HG03575 (cell line): ENCODE data around the gene VMO1.

Source experiments
- ATAC-seq: cut with Tn5 transposase; IDR thresholded peaks from one replicate; pipeline ENCODE4 v1.9.1; 2021; ENCODE audit not compliant: unreplicated experiment, insufficient number of reproducible peaks, low FRiP score; ENCODE audit errors: extremely low read depth

The VMO1 gene

DNA sequence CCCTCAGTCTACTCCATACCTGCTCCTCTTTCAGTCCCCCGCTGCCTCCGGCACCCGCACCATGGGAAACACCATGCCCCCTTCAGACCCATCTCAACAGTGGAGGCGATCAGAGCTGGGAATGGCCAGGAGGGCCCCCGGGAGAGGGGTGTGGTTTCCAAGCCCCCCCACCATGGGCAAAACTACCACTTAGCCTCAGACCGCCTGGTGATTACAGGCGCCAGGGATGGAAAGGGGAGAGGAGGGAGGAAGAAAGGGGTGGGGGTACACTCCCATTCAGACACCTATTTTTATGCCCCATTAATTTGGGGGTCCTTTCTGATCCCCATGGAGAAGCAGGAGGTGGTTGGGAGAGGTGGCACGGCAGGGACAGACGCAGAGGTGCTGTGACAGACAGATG, 16.1 kb upstream of the VMO1 start, which contains the start of gene C17orf114:
TSS of gene C17orf114 (minus strand) at position 101 of the 400 bp plus-strand sequence.
- no peak for ATAC-seq

DNA sequence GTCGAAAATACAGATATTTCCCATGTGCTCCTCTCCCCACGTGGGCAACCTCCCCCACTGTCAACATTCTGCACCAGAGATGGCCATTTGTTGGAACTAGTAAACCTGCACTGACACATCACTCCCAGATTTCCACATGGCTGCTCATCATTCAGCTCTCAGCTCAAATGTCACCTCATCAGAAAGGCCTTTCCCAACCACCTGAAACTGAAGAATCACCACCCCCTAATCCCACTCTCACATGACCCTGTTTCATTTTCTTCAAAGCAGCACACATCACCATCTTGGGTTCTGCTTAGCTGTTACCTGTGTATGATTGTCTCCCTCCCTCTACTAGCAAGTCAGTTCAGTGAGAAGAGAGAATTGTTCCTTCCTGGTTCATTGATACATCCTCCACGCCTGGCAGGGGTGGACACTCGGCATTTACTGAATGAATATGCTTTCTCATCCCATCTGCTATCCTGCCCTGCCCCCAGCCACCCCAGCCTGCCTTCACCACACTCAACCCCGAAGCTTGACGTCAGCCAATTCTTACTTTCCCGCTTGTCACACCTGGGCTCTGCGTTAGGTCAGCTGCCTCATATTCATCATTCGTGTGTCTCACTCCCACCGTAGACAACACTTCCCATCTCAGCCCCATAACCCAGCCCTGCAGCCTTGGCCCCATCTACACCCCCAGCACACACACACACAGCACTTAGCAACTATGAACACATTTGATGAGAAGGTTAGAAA, 14.5 kb upstream of the VMO1 start:
- no peak for ATAC-seq

DNA sequence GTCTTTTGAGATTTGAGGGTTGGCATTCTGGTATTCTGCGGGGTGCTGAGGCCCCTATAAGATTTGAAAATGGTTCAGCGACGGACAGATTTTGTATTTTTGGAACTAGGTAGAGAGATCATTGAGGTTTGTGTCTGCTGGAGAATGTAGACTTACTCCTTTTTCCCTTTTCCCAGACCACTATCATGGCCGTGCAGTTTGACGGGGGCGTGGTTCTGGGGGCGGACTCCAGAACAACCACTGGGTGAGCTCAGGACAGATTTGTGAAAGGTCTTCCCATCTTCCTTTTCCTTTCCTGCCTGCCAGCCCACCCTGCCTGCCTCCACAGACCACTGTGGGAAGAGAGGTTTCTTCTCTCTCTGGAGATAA, 10.4 kb upstream of the VMO1 start:
- no peak for ATAC-seq

DNA sequence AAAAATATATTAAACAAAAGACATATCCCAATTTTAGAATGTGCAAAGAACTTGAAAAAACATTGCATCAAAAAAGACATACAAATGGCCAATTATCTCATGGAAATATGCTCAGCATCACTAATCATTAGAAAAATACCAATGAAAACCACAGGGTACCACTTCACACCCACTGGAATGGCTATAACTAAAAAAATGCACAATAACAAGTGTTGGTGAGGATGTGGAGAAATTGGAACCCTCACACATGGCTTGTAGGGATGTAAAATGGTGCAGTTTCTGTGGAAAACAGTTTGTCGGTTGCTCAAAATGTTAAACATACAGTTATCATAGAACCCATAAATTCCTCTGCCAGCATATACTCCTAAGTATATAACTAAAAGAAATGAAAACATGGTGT, 9.0 kb upstream of the VMO1 start:
- ATAC-seq = no peak

DNA sequence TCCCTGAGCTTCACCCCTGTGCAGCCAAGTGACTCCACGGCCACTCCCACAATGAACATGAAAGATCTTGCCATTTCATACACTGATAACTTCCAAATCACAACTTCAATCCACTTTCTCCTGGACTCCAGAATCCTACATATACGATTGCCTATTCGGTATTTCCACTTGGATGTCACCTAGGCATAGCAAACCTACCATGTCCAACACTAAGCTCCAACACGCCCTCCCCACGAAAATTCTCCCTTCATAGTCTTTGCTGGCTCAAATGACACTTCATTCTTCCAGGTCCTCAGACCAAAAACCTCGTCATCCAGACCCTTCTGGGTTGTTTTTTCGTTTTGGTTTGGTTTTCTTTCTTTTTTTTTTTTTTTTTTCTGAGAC, 4.5 kb upstream of the VMO1 start:
- ATAC-seq = no peak

DNA sequence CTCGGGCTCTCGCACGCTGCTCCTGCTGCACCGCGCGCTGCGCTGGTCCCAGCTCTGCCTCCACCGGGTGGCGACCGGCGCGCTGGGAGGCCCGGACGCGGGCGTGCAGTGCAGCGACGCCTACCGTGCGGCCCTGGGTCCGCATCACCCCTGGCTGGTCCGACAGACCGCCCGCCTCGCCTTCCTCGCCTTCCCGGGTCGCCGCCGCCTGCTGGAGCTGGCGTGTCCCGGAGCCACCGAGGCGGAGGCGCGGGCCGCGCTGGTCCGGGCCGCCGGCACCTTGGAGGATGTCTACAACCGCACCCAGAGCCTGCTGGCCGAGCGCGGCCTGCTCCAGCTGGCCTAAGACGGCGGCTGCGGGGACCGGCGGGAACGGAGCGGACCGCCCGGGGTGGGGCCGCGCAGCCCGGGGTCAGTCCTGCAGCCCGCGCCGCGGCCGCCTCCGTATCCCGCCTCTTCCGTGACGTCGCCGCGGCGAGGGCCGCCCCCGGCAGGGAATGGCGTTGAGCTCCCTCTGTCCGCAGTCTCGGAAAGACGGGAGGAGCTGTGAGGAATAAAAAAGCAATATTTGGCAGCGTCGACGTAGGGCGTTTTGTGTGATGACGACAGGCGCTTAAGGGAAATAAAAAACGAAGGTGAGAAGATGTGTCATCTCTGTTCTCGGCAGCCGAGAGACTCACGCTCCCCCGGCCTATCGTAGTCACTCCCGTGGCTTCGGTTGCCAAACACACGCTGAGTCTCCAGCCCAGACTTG, 4.0 kb upstream of the VMO1 start:
- no peak for ATAC-seq

DNA sequence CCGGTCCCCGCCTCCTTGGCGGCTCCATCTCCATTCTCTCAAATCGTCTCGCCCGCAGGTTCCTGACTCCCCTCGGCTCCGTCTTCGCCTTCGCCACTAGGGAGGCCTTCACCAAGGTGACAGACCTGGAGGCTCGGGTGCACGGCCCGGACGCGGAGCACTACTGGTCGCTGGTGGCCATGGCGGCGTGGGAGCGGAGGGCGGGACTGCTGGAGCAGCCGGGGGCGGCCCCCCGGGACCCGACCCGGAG, 3.5 kb upstream of the VMO1 start:
- ATAC-seq = no peak

DNA sequence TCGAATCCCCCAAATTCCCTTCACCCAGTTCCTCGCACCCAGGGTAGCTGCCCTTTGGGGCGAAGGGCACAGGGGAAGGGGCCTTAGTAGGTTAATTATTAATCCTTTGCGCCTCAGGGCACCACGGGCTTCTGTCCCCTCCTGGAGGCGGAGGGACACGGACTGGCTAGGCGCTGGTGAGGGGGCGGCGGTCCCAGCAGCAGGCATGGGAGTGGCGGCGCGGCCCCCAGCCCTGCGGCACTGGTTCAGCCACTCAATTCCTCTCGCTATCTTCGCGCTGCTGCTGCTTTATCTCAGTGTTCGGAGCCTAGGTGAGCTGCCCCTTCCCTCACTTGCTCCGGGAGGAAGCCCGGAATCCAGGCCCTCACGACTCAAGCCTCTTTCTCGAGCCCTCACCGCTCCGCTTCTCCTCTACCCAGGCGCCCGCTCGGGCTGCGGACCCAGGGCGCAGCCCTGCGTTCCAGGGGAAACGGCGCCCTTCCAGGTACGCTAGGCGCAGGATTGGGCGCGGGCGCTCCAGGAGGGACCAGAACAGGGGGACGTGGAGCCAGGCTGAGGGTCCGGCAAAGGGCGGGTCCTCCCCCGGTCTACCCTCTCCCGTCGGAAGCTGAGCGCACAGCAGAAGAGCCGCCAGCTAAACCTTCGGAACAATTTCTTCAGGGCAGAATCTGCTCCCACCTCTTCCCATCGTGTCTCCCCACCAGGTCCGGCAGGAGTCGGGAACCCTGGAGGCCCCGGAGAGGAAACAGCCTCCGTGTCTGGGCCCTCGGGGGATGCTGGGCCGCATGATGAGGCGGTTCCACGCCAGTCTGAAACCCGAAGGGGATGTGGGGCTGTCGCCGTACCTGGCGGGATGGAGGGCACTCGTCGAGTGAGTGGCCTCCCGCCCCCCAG, 2.9 kb upstream of the VMO1 start, which contains the start of gene GLTPD2:
TSS of gene GLTPD2 (plus strand) at position 158 of the 894 bp plus-strand sequence. CDS start at position 206, 48 bp downstream.
- ATAC-seq = no peak

DNA sequence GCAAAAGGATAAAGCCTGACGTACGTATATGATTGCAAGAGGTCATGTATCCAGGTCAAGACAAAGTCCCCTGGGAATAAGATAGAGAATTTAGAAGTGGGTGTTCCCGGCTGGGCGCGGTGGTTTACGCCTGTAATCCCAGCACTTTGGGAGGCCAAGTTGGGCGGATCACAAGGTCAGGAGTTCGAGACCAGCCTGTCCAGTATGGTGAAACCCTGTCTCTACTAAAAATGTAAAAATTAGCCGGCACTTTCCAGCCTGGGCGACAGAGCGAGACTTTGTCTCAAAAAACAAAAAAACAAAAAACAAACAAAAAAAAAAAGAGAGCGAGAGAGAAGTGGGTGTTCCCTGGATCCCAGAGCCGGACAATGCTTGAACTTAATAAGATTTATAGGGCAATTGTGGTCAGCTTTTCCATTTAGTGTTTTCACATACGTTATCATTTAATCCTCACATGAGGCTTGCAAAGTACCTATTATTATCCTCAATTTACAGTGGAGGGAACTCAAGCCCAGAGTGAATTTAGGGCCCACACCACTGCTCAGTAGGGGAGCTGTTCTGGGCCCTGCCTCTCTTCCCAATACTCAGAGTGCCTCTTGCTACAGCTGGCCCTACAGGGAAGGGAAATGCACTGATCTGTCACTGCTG, 2.1 kb upstream of the VMO1 start:
- ATAC-seq = no peak

DNA sequence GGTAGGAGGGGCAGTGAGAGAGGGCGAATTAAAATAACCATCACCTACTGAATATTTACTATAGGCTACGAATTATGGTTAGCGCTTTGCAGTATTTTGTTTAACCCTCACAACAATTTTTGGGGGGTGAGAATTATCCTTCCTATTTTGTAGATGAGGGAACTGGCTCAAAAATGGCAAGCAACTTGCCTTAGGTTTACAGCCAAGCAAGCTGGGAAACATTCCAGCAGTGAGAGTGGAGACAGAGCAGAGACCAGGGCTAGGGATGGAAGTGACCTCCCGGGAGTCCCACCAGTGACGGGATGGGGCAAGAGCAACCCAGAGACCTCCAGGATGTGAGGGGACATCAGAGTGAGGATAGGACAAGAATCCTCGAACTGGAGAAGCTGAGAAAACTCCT, 352 bp upstream of the VMO1 start:
- no peak for ATAC-seq

DNA sequence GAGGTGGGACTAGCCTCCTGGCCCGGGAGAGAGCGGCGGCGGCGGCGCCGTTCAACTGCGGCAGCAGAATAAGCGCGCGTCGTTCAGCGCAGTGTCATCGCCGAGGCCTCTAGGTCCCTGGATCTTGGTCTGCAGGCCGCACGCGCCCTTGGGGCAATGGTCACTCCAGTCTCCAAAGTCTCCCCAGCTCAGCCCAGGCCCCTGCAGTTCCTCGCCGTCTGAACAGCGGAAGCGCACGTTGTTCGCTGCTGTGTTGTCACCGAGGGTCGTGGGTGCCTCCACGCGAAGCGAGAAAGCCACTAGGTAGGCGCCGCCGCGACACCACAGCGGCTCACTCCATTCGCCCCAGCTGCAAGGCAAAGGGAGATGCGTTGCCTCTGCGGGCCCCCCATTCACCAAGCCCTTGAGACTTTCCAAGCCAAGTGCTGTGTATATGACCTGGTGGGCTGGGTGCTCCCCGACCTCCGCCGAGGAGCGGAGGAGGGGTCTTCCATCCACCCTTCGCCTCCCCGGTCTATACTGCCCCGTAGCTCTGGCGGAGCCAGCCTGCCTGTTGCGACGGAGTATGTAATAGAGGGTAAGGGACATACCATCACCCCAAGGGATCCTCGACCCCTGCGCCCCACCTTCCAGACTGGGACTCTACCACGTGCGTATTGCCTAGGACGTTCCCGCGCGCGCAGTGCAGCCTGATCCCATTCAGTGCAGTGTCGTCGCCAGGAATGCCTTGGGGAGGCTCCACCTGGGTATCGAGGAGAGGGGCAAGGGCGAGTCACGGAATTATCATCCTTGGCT, 656 bp downstream of the VMO1 start:
- ATAC-seq = no peak

DNA sequence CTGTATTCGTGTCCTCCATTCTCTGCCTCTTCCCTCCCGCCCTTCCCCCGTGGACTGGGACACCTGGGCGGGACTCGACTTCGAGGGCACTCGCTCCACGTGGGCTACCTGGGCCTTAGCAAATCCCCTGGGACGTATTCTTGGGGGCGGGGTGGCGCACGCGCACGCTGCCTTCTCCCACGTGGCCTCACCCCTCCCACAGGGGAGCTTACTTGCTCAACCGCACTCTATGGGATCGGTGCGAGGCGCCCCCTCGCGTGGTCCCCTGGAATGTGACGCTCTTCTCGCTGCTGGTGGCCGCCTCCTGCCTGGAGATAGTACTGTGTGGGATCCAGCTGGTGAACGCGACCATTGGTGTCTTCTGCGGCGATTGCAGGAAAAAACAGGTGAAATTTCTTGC, 3.5 kb downstream of the VMO1 start:
- no peak for ATAC-seq

DNA sequence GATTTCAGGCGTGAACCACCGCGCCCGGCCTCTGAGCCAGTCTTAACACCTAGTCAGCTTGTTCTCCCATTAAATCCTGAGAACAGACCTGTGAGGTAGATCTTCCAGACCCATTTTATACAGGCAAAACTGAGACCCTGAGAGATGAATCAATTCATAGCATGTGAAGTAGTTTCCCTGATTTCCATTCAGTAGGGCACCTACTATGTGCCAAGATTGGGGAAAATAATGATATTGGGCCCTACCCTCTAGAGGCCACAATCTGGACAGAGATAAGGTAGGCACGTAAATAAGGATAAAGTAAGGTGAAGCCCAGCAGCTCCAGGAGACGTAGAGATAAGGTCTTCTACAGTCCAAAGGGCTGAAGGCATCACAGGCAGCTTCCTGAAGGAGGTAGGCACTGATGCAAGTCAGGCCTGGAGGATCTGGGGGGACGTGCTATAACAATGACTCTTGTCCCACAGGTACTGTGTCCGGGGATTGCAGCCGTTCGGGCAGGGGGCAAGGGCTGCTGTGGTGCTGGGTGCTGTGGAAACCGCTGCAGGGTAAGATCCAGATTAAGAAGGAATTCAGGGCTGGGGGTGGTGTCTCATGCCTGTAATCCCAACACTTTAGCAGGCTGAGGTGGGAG, 5.7 kb downstream of the VMO1 start:
- no peak for ATAC-seq

DNA sequence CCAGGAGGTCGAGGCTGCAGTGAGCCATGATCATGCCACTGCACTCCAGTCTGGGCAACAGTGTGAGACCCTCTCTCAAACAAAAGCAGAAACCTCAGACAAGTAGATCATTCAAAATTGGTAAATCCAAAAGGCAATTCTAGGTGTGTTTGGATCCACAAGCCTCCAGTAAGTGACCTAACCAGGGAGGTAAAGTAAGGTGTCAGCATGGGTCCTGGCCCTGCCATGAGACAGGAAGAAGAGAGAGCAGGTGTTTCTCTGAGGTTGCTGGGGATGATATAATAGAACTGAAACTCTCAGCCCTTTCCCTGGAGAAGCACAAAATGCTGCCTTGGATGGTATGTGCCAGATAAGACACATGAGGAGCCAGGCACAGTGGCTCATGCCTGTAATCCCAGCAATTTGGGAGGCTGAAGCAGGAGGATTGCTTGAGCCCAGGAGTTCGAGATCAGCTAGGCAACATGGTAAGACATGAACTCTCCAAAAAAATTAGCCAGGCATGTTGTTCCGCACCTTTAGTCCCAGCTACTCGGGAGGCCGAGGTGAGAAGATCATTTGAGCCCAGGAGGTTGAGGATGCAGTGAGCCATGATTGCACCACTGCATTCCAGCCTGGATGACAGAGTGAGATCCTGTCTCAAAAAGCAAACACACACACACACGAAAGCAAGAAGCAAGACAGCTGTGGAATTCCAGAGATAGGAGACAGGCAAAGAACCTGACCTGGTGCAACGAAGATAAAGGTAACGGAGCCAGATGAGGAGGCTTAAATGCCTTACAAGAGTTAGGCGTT, 8.0 kb downstream of the VMO1 start:
- ATAC-seq = no peak

DNA sequence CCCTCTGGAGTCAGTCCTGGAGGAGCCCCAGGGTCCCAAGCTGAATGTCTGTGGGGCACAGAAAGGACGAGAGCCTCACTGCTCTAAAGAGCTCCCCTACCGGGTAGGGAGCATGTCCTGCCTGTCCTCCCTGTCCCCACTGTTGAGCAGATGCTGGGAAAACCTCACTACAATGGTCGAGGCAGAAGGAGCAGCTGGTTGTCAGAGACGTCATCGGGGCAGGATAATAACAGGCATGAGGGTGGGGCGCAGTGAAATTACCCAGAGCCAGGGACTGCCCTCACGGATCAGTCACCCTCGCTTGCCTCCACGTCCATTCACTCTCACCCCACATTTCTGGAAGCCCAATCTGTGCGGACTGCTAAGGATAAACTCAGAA, 13.9 kb downstream of the VMO1 start:
- no peak for ATAC-seq

DNA sequence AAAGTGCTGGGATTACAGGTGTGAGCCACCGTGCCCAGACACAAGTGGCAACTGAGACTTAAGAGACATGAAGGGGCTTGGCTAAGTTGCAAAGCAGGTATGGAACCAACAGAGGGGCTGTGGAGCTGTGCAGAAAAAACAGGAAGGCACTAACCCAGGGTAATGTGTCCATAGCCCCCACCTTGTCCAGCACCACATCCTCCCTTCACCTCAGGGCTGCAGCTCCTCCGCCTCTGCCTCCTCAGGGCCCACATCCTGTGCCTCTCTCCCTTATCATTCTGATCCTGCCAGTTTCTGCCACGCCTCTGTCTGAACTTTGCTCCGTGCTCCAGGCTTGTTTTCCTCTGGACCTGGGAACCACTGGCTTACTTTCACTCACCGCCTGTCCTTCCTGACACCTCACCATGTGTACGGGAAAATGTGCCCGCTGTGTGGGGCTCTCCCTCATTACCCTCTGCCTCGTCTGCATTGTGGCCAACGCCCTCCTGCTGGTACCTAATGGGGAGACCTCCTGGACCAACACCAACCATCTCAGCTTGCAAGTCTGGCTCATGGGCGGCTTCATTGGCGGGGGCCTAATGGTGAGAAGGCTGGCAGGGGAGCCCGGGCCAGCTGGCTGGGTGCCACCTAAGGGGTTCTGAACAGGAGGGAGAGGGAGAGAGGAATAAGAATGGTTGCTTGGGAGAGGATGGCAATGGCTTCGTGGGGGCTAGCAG, 14.5 kb downstream of the VMO1 start, which contains the start of gene TM4SF5:
TSS of gene TM4SF5 (plus strand) at position 368 of the 716 bp plus-strand sequence. CDS start at position 405, 37 bp downstream.
- no peak for ATAC-seq

DNA sequence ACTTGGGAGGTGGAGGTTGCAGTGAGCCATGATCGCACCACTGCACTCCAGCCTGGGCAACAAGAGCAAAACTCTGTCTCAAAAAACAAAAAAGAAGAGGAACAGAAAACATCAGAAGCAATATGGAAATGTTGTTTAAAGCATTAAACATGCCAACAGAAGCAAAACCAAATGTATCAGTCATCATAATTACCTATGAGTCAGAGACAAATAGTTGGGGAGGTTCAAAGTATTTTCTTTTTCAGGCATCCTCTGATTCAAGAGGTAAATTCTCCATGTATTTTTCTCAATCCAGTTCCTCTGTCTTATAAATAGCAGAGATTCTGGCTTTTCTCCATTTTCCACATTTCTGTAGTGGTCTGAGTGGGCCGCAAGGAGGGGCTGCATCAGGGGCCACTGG, 16.5 kb downstream of the VMO1 start:
- no peak for ATAC-seq
